Spinal cord (tissue), 10 donors: ENCODE data around the gene TNNC1. TPM values are rescaled to one million over a fixed set of nuclear protein-coding genes. Genes with fewer than 3 reads are reported as not detected.

Experiments
- DNase-seq, 6 donors: peaks; one replicate each; pipeline versions ENCODE4 v3.0.0 to v3.0.0-alpha.2; 2013 to 2015; ENCODE audit warnings: low spot score in 6 of 6, low read depth in 4 of 6
- H3K27ac ChIP-seq: one replicate; pipeline ENCODE4 v1.5.1; 2013; ENCODE audit warnings: low read depth, low read length, control low read depth
- H3K27me3 ChIP-seq: one replicate; pipeline ENCODE4 v1.6.1; 2013; ENCODE audit warnings: low read length; ENCODE audit not compliant: control insufficient read depth, insufficient read depth
- H3K36me3 ChIP-seq: one replicate; pipeline ENCODE4 v1.6.1; 2013; ENCODE audit warnings: low read length; ENCODE audit not compliant: control insufficient read depth, insufficient read depth
- H3K4me1 ChIP-seq: one replicate; pipeline ENCODE4 v1.6.1; 2013; ENCODE audit warnings: low read length; ENCODE audit not compliant: control insufficient read depth, insufficient read depth
- H3K4me3 ChIP-seq: one replicate; pipeline ENCODE4 v1.5.1; 2013; ENCODE audit warnings: low read depth, low read length, control low read depth
- H3K9me3 ChIP-seq: one replicate; pipeline ENCODE4 v1.6.1; 2013; ENCODE audit warnings: low read length; ENCODE audit not compliant: control insufficient read depth, insufficient read depth
- WGBS: methylation state at CpG from one replicate; pipeline ENCODE4 v1.1.5; 2013; ENCODE audit warnings: missing lambda C conversion rate; ENCODE audit not compliant: insufficient coverage; 5-methylcytosine and 5-hydroxymethylcytosine counted together
- polyA plus RNA-seq, 2 donors: library from polyadenylated mRNA; unstranded; fragments of 120-200 nt; gene quantifications; one replicate each; pipeline ENCODE4 v1.2.1, GENCODE V29; 2013; ENCODE audit not compliant: insufficient read length in 2 of 2
- total RNA-seq, 2 donors: library from RNA; depleted of rRNA in 1 of 2; stranded (reverse); fragments of 120-200 nt in 1 of 2; fragments of >200 nt in 1 of 2; gene quantifications; one replicate each; pipeline versions ENCODE4 v1.2.3 to v1.2.4, GENCODE V29; 2013 to 2014
- donor health status: healthy.

The TNNC1 gene
- total and polyA plus RNA-seq, 4 donors: 3.3 to 17.9 (median 6.1) TPM; not detected in 1

DNA sequence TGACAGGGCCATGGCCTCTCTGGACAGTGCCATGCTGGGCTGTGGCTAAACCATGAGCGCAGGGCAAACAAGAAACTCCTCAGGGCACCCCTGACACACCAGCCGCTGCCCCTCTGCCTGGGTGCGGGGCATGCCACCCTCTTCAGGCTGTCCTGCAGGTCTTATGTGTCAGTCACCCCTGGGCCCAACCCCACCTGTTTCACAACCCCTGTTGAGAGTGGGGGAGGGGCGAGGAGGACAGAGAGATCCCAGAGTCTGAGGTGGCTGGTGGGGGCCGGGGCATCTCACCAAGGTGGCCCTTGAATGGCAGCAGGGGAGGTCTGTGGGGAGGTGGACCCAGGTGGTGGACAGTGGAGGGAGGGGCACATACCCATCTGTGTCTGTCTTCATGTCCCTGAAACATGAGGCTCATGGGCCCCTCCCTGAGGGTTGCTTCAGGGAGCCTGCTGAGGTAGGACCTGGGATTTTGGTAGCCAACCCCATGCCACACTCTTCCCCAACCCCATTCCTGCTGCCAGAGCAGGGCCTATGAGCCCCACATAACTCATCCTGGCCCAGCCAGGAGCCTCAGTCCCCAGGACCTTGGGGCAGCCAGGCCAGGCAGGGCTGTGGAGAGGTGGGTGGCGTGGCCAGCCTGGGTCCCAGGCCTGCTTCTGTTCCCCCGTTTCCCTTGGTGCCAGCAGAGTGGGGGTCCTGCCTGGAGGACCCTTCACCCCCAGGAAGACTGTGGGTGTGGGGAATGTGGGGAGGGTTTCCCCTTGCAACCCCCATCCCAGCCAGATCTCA, 39.6 kb upstream of the TNNC1 start:
- Histone ChIP-seq H3K27me3 (no peaks in the 10 kb centered on the region), H3K36me3 (peaks cover 70% of the 10 kb centered on the region), H3K4me3 (no peak overlapping the region), H3K27ac (no peak overlapping the region), H3K9me3 (no peaks in the 10 kb centered on the region), H3K4me1 (peaks cover 34% of the 10 kb centered on the region)
- 100% methylated on average over 4 of the region's 7 CpGs for WGBS
- no peak for DNase-seq

GRCh38 chr3:52492059-52492458, 38.2 kb upstream of the TNNC1 start:
- H3K27ac ChIP-seq: no peak overlapping the region
- no peaks in the 10 kb centered on the region for H3K9me3 ChIP-seq
- H3K36me3 ChIP-seq: peaks cover 83% of the 10 kb centered on the region
- H3K27me3 ChIP-seq: no peaks in the 10 kb centered on the region
- 91% methylated on average over 21 of the region's 21 CpGs for WGBS
- H3K4me3 ChIP-seq: no peak overlapping the region
- peaks cover 31% of the 10 kb centered on the region for H3K4me1 ChIP-seq
- no peak for DNase-seq

- no peak overlapping the region for H3K4me3 ChIP-seq
- peaks cover 94% of the 10 kb centered on the region for H3K36me3 ChIP-seq
- 91% methylated on average over 22 of the region's 23 CpGs for WGBS
- H3K4me1 ChIP-seq: peaks cover 32% of the 10 kb centered on the region
- no peaks in the 10 kb centered on the region for H3K27me3 ChIP-seq
- no peaks in the 10 kb centered on the region for H3K9me3 ChIP-seq
- no peak overlapping the region for H3K27ac ChIP-seq
- DNase-seq: no peak
Measured at GRCh38 chr3:52490939-52491526, 37.2 kb upstream of the TNNC1 start.

GRCh38 chr3:52490035-52490938, 36.4 kb upstream of the TNNC1 start:
- H3K36me3 ChIP-seq: peaks cover 97% of the 10 kb centered on the region
- WGBS: 86% methylated on average over 22 of the region's 22 CpGs
- H3K4me3 ChIP-seq: no peak overlapping the region
- H3K27ac ChIP-seq: no peak overlapping the region
- DNase-seq: no peak
- H3K4me1 ChIP-seq: peaks cover 38% of the 10 kb centered on the region
- no peaks in the 10 kb centered on the region for H3K27me3 ChIP-seq
- H3K9me3 ChIP-seq: no peaks in the 10 kb centered on the region

GRCh38 chr3:52489453-52489852, 35.6 kb upstream of the TNNC1 start:
- no peaks in the 10 kb centered on the region for H3K9me3 ChIP-seq
- no peak overlapping the region for H3K4me3 ChIP-seq
- peaks cover 100% of the 10 kb centered on the region for H3K36me3 ChIP-seq

DNA sequence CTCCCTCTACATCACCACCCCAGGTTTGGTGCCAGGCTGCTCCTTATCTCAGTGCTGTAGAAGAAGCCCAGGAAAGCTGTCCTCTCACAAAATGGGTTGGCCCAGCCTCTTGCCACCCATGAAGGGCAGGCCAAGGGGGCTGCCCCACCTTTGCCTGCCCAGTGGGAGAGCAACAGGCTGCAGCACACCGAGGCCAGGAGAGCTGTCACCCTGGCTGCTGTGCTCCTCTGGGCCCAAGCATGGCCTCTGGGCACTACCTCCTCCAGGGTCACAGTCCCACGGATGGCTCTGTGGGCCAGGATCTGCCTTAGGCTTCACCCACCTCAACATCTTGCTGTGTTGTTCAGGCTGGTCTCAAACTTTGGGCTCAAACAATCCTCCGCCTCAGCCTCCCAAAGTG, 34.9 kb upstream of the TNNC1 start:
- no peak for DNase-seq
- H3K27ac ChIP-seq: no peak overlapping the region
- H3K36me3 ChIP-seq: peaks cover 94% of the 10 kb centered on the region
- 87% methylated on average over 3 of the region's 3 CpGs for WGBS
- H3K4me1 ChIP-seq: peaks cover 38% of the 10 kb centered on the region
- no peaks in the 10 kb centered on the region for H3K9me3 ChIP-seq
- no peaks in the 10 kb centered on the region for H3K27me3 ChIP-seq
- H3K4me3 ChIP-seq: no peak overlapping the region

More at GRCh38 chr3:52489453-52489852, 35.6 kb upstream of the TNNC1 start:
- DNase-seq: no peak
- 96% methylated on average over 18 of the region's 18 CpGs for WGBS
- H3K27ac ChIP-seq: no peak overlapping the region
- no peaks in the 10 kb centered on the region for H3K27me3 ChIP-seq
- H3K4me1 ChIP-seq: peaks cover 42% of the 10 kb centered on the region

DNA sequence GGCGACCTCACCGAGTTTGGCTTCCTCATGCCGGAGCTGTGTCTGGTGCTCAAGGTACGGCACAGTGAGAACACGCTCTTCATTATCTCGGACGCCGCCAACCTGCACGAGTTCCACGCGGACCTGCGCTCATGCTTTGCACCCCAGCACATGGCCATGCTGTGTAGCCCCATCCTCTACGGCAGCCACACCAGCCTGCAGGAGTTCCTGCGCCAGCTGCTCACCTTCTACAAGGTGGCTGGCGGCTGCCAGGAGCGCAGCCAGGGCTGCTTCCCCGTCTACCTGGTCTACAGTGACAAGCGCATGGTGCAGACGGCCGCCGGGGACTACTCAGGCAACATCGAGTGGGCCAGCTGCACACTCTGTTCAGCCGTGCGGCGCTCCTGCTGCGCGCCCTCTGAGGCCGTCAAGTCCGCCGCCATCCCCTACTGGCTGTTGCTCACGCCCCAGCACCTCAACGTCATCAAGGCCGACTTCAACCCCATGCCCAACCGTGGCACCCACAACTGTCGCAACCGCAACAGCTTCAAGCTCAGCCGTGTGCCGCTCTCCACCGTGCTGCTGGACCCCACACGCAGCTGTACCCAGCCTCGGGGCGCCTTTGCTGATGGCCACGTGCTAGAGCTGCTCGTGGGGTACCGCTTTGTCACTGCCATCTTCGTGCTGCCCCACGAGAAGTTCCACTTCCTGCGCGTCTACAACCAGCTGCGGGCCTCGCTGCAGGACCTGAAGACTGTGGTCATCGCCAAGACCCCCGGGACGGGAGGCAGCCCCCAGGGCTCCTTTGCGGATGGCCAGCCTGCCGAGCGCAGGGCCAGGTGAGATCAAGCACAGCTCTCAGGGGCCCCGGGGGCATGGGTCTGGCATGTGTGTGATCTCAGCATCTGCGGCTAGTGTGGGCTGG, 34.2 kb upstream of the TNNC1 start:
- H3K27me3 ChIP-seq: no peaks in the 10 kb centered on the region
- no peak overlapping the region for H3K27ac ChIP-seq
- H3K9me3 ChIP-seq: no peaks in the 10 kb centered on the region
- H3K36me3 ChIP-seq: peaks cover 94% of the 10 kb centered on the region
- 96% methylated on average over 58 of the region's 59 CpGs for WGBS
- peaks cover 43% of the 10 kb centered on the region for H3K4me1 ChIP-seq
- DNase-seq: no peak
- H3K4me3 ChIP-seq: no peak overlapping the region

GRCh38 chr3:52487050-52487787, 33.4 kb upstream of the TNNC1 start:
- 95% methylated on average over 31 of the region's 31 CpGs for WGBS
- peaks cover 43% of the 10 kb centered on the region for H3K4me1 ChIP-seq

More at GRCh38 chr3:52487050-52487787, 33.4 kb upstream of the TNNC1 start:
- Histone ChIP-seq H3K36me3 (peaks cover 94% of the 10 kb centered on the region), H3K9me3 (no peaks in the 10 kb centered on the region), H3K4me3 (no peak overlapping the region), H3K27me3 (no peaks in the 10 kb centered on the region), H3K27ac (no peak overlapping the region)
- DNase-seq: no peak
